Ectodermal cell (in vitro differentiated cells): ENCODE results near the gene RYR3.

Experiments
- H3K27ac ChIP-seq: 2 replicates; pipeline ENCODE4 v1.7.0; 2013; ENCODE audit warnings: mild to moderate bottlenecking, low read depth, low read length; ENCODE audit not compliant: insufficient read depth, poor library complexity, severe bottlenecking
- H3K27me3 ChIP-seq: 2 replicates; pipeline ENCODE4 v1.7.0; 2013; ENCODE audit warnings: mild to moderate bottlenecking, low read length; ENCODE audit not compliant: insufficient read depth, control insufficient read depth, poor library complexity, severe bottlenecking
- H3K36me3 ChIP-seq: one replicate; pipeline ENCODE4 v1.7.0; 2013; ENCODE audit warnings: low read length; ENCODE audit not compliant: control insufficient read depth, insufficient read depth
- H3K4me1 ChIP-seq: one replicate; pipeline ENCODE4 v1.7.0; 2013; ENCODE audit warnings: low read length; ENCODE audit not compliant: control insufficient read depth, insufficient read depth
- H3K4me3 ChIP-seq: 2 replicates; pipeline ENCODE4 v1.7.0; 2013; ENCODE audit warnings: low read depth, low read length, control low read depth; ENCODE audit not compliant: insufficient read depth
- H3K9me3 ChIP-seq: 2 replicates; pipeline ENCODE4 v1.7.0; 2013; ENCODE audit warnings: mild to moderate bottlenecking, low read length, moderate library complexity; ENCODE audit not compliant: control insufficient read depth
- WGBS, 2 experiments: methylation state at CpG; one replicate each; pipeline ENCODE4 v1.1.7; 2013; ENCODE audit warnings: missing lambda C conversion rate in 2 of 2; 5-methylcytosine and 5-hydroxymethylcytosine counted together

The RYR3 gene

DNA sequence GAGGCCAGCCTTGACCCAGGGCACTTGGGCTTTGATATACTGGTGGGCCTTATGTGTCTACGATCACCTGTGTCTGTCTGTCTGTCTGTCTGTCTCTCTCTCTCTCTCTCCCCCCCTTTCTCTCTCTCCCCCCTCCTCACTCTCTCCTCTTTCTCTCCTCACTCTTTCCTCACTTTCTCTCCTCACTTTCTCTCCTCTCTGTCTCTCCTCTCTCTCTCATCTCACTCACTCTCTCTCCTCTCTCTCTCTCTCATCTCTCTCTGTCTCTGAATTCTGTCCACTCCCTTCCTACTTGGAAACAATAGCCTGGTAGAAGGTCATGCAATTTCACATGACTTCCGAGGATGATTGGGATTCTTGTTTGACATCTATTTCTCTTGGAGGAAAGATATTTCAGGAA lies 388.4 kb downstream of the RYR3 start:
- 99 to 100% methylated on average over 2 of the region's 2 CpGs for WGBS, 2 experiments
- Histone ChIP-seq H3K27me3 (no peaks in the 10 kb centered on the region), H3K9me3 (no peaks in the 10 kb centered on the region), H3K4me3 (no peak overlapping the region), H3K36me3 (no peaks in the 10 kb centered on the region), H3K4me1 (no peaks in the 10 kb centered on the region), H3K27ac (no peak overlapping the region)

DNA sequence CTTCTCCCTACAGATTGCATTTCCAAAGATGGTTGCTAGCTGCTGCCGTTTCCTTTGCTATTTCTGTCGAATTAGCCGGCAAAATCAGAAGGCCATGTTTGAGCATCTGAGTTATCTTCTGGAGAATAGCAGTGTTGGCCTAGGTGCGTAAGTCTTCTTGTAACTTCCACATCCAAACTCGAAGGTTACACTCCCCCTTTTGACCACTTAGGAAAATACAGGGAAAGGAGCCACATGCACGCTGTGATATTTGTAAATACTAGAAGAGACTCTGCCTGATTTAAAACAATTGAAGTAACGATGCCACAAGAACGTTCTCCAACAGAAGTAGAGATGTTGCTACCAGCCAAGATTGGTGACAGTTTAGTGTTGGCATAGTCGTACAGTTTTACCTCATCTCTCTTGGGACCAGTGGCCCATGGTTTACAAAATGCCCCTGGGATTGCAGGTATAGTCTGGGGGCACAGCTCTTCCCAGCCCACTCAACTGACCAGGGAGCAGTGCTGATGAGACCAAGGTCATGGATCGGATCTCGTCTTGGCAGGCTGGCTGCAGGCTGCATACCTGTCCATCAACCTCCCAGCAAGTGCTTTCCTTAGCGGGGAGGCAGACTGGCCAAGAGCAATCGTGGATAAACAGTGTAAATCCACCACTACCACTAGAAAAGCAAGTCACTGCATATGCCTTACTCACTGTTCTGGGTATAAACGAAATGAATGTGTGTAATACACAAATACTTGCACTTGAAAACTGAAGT lies 389.1 kb downstream of the RYR3 start:
- 88 to 89% methylated on average over 13 to 14 of the region's 14 CpGs for WGBS, 2 experiments

DNA sequence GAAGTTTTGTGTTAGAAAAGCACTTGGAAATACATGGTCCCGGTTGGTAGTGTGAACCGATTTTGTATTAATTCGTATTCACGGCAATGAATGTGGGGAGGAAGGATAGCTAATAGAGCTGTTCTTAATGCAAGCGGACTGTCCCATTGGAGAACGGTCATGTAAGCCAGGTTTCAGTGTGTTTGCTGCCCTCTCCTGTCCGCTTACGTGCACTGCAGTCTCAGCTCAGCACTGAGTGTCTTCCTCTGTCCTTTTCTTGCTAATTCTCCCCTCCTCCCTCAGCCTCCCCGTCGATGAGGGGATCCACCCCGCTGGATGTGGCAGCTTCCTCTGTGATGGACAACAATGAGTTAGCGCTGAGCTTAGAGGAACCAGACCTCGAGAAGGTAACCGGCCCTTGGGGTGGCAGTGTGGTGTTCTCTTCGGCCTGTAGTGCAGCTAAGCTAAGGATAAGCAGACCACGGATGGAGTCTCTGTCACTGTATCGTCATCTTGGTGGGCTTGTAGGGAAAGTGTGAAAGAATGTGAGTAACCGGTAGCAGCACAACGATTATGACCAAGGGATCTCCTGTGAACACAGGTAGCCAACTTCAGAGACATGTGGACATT lies 390.0 kb downstream of the RYR3 start:
- no peaks in the 10 kb centered on the region for H3K27me3 ChIP-seq
- H3K36me3 ChIP-seq, result no peaks in the 10 kb centered on the region
- 31 to 32% methylated on average over 19 of the region's 19 CpGs for WGBS, 2 experiments
- no peak overlapping the region for H3K4me3 ChIP-seq
- no peaks in the 10 kb centered on the region for H3K4me1 ChIP-seq
- H3K27ac ChIP-seq, result no peak overlapping the region
- no peaks in the 10 kb centered on the region for H3K9me3 ChIP-seq

More for the DNA sequence above, 389.1 kb downstream of the RYR3 start:
- no peak overlapping the region for H3K4me3 ChIP-seq
- H3K9me3 ChIP-seq, result no peaks in the 10 kb centered on the region
- H3K4me1 ChIP-seq, result no peaks in the 10 kb centered on the region
- H3K36me3 ChIP-seq, result no peaks in the 10 kb centered on the region
- no peak overlapping the region for H3K27ac ChIP-seq
- no peaks in the 10 kb centered on the region for H3K27me3 ChIP-seq

DNA sequence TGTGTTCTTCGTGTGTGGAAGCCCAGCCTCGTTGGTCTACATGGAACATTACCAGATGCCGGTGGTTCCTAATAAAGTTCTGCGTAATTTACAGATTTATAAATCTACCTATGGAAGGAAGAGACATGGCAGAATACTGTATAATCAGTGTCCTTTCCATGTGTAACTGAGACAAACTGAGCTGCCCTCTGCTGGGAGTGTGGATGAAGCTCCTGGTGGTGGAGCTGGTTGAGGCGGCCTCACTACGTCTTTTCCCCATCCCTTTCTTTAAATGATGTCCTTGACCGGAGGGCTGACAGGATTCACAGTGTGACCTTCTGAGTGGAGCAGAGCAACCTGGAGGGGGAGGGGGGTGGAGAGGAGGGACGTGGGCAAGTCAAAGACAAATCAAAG lies 390.5 kb downstream of the RYR3 start:
- 94 to 95% methylated on average over 8 of the region's 8 CpGs for WGBS, 2 experiments
- H3K27ac ChIP-seq, result no peak overlapping the region
- no peak overlapping the region for H3K4me3 ChIP-seq
- no peaks in the 10 kb centered on the region for H3K27me3 ChIP-seq
- no peaks in the 10 kb centered on the region for H3K4me1 ChIP-seq
- no peaks in the 10 kb centered on the region for H3K9me3 ChIP-seq
- no peaks in the 10 kb centered on the region for H3K36me3 ChIP-seq

DNA sequence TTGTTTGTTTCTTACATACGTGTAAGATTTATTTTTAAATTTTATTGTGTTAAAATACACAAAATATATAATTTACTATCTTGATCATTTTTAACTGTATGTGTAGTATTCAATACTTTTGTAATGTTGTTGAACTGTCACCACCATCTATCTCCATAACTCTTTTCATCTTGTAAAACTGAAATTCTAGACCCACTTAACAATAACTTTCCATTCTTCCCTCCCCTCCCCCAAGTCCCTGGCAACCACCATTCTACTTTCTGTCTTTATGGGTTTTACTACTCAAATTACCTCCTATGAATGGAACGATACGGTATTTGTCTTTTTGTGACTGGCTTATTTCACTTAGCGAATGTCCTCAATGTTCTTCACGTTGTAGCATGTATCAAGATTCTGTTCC lies 395.4 kb downstream of the RYR3 start:
- Histone ChIP-seq H3K27me3 (no peaks in the 10 kb centered on the region), H3K27ac (no peak overlapping the region), H3K36me3 (no peaks in the 10 kb centered on the region), H3K4me3 (no peak overlapping the region), H3K4me1 (no peaks in the 10 kb centered on the region), H3K9me3 (no peaks in the 10 kb centered on the region)
- WGBS, 2 experiments, result 99 to 100% methylated on average over 4 of the region's 5 CpGs

DNA sequence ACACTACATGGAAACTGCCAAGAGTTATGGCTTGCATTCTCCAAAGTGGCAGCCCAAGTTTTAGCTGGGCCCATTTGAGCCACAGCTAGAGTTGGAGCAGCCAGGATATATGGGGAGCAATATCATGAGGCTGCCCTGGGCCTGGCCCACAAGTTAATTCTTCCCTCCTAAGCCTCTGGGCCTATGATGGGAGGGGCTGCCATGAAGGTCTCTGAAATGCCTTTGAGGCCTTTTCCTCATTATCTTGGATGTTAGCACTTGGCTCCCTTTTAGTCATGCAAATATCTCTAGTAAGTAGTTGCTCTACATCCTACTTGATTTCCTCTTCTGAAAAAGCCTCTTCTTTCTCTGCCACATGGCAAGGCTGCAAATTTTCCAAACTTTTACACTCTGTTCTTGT lies 400.0 kb downstream of the RYR3 start:
- Histone ChIP-seq H3K4me3 (no peak overlapping the region), H3K4me1 (no peaks in the 10 kb centered on the region), H3K27me3 (no peaks in the 10 kb centered on the region), H3K9me3 (no peaks in the 10 kb centered on the region), H3K36me3 (no peaks in the 10 kb centered on the region), H3K27ac (no peak overlapping the region)

DNA sequence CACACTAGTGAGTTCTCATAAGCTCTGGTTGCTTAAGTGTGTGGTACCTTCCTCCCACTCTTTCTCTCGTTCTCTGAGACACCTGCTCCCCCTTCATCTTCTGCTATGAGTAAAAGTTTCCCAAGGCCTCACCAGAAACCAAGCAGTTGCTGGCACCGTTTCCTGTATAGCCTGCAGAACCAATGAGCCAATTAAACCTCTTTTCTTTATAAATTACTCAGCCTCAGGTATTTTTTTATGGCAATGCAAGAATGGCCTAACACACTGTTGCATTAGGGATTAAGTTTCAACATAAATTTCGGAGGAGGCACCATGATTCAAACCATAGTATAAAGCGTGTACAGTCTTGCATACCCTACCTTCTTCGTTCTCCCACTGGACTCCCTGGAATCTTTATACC lies 405.3 kb downstream of the RYR3 start:
- no peak overlapping the region for H3K27ac ChIP-seq
- H3K36me3 ChIP-seq, result no peaks in the 10 kb centered on the region
- H3K4me1 ChIP-seq, result no peaks in the 10 kb centered on the region
- no peaks in the 10 kb centered on the region for H3K27me3 ChIP-seq
- 93 to 97% methylated on average over 5 of the region's 5 CpGs for WGBS, 2 experiments
- H3K4me3 ChIP-seq, result no peak overlapping the region
- no peaks in the 10 kb centered on the region for H3K9me3 ChIP-seq

DNA sequence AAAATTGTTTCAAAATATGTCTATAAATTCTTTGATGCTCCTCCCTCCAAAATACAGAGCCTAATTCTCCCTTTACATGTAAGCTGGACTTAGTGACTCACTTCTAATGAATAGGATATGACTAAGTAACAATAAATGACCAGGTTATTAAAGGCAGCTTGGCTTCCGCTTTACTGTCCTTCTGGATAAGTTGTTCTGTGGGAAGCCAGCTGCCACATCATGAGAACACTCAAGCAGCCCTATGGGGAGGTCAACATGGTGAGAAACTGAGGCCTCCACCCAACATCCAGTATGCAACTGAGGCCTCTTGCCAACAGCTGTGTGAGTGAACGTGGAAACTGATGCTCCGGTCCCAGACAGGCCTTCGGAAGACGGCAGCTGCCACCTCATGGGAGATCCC lies 410.2 kb downstream of the RYR3 start:
- no peaks in the 10 kb centered on the region for H3K36me3 ChIP-seq
- H3K27me3 ChIP-seq, result no peaks in the 10 kb centered on the region
- 96 to 97% methylated on average over 5 of the region's 5 CpGs for WGBS, 2 experiments
- no peak overlapping the region for H3K27ac ChIP-seq
- H3K4me1 ChIP-seq, result no peaks in the 10 kb centered on the region
- no peaks in the 10 kb centered on the region for H3K9me3 ChIP-seq
- H3K4me3 ChIP-seq, result no peak overlapping the region

DNA sequence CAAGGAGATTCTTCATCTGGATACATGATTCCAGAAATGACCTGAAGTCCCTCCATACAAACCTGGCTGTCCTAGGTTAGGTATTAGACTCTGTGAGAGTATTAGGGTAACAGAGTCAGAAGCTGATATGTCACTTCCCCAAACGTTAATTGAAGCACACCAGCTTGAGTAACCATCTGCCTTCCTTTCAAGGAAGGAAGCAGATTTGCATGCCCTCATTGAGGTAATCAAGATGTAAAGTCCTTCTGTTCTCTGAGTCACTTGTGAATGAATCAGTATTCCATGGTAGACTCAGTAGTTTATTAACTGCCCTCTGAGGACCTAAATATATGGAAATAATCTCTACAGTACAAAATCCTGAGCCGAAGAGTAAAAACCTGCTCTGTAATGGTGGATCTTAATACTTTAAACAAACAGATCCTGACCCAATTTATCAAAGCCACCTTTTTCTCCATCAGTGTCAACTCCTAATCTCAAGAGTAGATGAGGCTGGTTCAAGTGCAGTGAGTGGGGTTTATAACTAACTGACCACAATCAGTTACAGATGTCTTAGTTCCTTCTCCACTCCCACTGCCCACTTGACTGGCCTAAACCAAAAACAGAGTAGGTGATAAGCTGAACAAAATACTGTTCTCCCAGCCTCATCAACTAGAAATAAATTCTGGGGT lies 411.4 kb downstream of the RYR3 start:
- no peaks in the 10 kb centered on the region for H3K4me1 ChIP-seq
- no peak overlapping the region for H3K4me3 ChIP-seq
- H3K9me3 ChIP-seq, result no peaks in the 10 kb centered on the region
- no peaks in the 10 kb centered on the region for H3K27me3 ChIP-seq
- no peak overlapping the region for H3K27ac ChIP-seq
- 60 to 82% methylated on average over 1 to 2 of the region's 2 CpGs for WGBS, 2 experiments
- H3K36me3 ChIP-seq, result no peaks in the 10 kb centered on the region

DNA sequence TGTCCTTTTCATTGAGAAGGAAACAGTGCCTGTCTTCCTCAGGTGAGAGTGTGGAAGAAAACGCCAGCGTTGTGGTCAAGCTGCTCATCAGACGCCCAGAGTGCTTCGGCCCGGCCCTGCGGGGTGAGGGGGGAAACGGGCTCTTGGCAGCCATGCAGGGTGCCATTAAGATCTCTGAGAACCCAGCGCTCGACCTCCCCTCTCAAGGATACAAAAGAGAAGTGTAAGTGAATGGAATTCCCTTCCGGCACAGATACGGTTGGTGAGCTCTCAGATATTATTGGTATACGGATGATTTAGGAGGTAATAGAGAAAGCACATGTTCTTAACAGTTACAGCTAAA lies 411.9 kb downstream of the RYR3 start:
- Histone ChIP-seq H3K36me3 (no peaks in the 10 kb centered on the region), H3K27ac (no peak overlapping the region), H3K4me3 (no peak overlapping the region), H3K9me3 (no peaks in the 10 kb centered on the region), H3K4me1 (no peaks in the 10 kb centered on the region), H3K27me3 (no peaks in the 10 kb centered on the region)
- WGBS, 2 experiments, result 94 to 96% methylated on average over 11 to 12 of the region's 12 CpGs
